Activated CD8-positive, alpha-beta T cell treated with anti-CD3 and anti-CD28 coated beads for 36 hours (primary cell): ENCODE results near the gene ZNF488. TPM values are rescaled to one million over a fixed set of nuclear protein-coding genes. Genes with fewer than 3 reads are reported as not detected.

ENCODE experiments used
- ATAC-seq: fragments of 200-7000 bp; cut with Tn5 transposase; one replicate; pipeline ENCODE4 v1.10.0; 2021; ENCODE audit warnings: mild to moderate bottlenecking, moderate library complexity
- CTCF ChIA-PET: fragments of 350-600 bp; sonication (Branson Sonifier 250); formaldehyde crosslinking; loops from one replicate; lab custom pipeline; 2021; ENCODE audit warnings: antibody characterized with exemption; lab: Charles Lee
- POLR2A ChIA-PET: fragments of 350-600 bp; sonication (Branson Sonifier 250); formaldehyde crosslinking; loops from one replicate; lab custom pipeline; 2021; ENCODE audit warnings: antibody characterized with exemption; lab: Charles Lee
- DNase-seq: peaks from one replicate; pipeline ENCODE4 v3.0.0-alpha.2; 2020
- H3K27ac Mint-ChIP-seq: one replicate; pipeline ENCODE4 v1.8.0; 2021; ENCODE audit warnings: mild to moderate bottlenecking, mixed read lengths
- H3K27me3 Mint-ChIP-seq: one replicate; pipeline ENCODE4 v1.8.0; 2021; ENCODE audit warnings: mixed read lengths
- H3K36me3 Mint-ChIP-seq: one replicate; pipeline ENCODE4 v1.8.0; 2021; ENCODE audit warnings: low read depth, mixed read lengths
- H3K4me1 Mint-ChIP-seq: one replicate; pipeline ENCODE4 v1.8.0; 2021; ENCODE audit warnings: low read depth, mixed read lengths
- H3K4me3 Mint-ChIP-seq: one replicate; pipeline ENCODE4 v1.8.0; 2021; ENCODE audit warnings: mild to moderate bottlenecking, moderate library complexity, mixed read lengths
- H3K9me3 Mint-ChIP-seq: one replicate; pipeline ENCODE4 v1.8.0; 2021; ENCODE audit warnings: mixed read lengths
- intact Hi-C: fragments of 100-400 bp; cut with micrococcal nuclease; formaldehyde crosslinking; loops from one replicate; pipeline ENCODE4 v1.10.0; 2022
- total RNA-seq, 2 experiments: library from RNA; stranded (reverse); gene quantifications; one replicate each; pipeline ENCODE4 v1.2.3, GENCODE V29; 2021
- TF ChIP-seq, protein P1 (sequence below): fragments of 200-600 bp; IDR thresholded peaks from one replicate; pipeline ENCODE4 v1.8.0; 2022; ENCODE audit warnings: antibody characterized with exemption, mild to moderate bottlenecking

ZNF488 gene
- total RNA-seq, 2 experiments from 2014 or later, result 0.36 to 0.58 TPM

DNA sequence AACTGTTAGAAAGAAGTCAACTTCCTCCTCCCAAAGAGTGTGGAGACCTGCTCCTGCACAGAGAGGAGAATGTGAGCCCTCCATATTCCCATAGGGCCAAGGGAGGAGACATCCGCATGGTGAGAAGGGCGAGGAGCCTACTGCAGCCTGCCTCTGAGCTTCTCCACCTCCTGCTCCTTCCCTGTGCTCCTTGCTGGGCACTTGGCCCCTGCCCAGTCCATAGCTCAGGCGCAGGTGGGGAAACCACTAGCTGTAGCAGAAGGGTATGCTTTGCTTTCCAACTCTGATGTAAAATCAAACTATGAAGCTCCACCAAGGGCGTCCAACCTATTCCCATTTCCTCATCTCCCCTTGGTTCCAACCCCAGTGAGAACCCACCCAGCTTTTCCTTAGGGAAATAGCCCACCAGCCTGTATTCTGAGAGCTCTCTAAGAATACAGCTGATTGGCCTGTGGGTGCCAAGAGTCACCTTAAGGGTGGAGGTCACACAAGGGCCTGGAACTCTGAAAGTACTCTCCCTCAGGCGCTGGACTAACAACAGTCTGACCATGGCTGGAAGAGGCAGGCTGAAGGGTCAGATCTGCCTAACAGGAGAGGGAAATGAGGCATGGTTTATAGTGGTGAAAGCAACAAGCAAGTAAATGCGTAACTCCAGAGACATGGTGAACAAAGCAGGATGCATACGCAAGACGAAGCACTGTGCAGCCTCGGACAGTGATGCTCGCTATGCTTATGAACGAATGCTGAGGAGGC lies 13.9 kb downstream of the ZNF488 start:
- TF ChIP-seq, protein P1, sequence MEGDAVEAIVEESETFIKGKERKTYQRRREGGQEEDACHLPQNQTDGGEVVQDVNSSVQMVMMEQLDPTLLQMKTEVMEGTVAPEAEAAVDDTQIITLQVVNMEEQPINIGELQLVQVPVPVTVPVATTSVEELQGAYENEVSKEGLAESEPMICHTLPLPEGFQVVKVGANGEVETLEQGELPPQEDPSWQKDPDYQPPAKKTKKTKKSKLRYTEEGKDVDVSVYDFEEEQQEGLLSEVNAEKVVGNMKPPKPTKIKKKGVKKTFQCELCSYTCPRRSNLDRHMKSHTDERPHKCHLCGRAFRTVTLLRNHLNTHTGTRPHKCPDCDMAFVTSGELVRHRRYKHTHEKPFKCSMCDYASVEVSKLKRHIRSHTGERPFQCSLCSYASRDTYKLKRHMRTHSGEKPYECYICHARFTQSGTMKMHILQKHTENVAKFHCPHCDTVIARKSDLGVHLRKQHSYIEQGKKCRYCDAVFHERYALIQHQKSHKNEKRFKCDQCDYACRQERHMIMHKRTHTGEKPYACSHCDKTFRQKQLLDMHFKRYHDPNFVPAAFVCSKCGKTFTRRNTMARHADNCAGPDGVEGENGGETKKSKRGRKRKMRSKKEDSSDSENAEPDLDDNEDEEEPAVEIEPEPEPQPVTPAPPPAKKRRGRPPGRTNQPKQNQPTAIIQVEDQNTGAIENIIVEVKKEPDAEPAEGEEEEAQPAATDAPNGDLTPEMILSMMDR, result no peak
- Mint-ChIP-seq H3K36me3 (no peaks in the 10 kb centered on the region), H3K4me3 (no peak overlapping the region), H3K4me1 (no peaks in the 10 kb centered on the region), H3K27ac (no peak overlapping the region), H3K9me3 (no peaks in the 10 kb centered on the region), H3K27me3 (no peaks in the 10 kb centered on the region)
- intact Hi-C loops, result no loop called here
- ChIA-PET POLR2A (no interaction called here), CTCF (interaction anchor here (1.7 kb wide), 1 partner anchor 8 kb away, joined by 4 read pairs; no protein-coding TSS in a partner anchor)
- no peak for DNase-seq
- ATAC-seq, result no peak

DNA sequence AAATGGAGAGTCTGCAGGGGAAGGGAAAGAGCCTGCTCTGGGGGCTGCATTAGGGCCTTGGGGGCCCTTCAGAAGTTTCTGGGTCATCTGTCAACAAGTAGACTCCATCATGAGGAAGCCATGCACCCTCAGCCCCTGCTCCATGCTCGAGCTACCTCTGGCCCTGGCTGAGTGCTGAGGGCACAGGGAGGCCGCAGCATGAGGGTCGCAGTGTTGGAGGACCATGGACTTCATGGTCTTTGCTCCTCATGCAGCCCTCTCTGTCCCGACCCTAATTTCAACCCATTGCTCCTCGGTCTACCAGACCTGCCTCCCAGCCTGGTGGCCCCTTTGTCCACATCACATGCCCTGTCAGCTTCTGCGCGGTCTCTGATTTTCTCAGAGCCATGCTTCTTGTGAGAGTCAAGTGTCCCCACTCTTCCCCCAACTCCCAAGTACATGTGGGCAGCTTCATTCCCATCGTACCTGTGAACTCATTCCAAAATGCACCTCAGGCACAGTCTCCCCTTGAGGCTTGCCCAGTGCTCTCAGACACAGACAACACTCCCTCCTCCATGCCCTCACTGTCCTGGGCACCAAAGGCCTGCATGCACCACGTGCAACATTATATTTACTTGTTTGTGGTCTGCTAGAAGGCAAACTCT lies 14.7 kb downstream of the ZNF488 start:
- TF ChIP-seq, protein P1, result no peak
- no peak overlapping the region for H3K27ac Mint-ChIP-seq
- intact Hi-C loops, result no loop called here
- H3K9me3 Mint-ChIP-seq, result no peaks in the 10 kb centered on the region
- H3K4me1 Mint-ChIP-seq, result no peaks in the 10 kb centered on the region
- H3K27me3 Mint-ChIP-seq, result no peaks in the 10 kb centered on the region
- H3K36me3 Mint-ChIP-seq, result no peaks in the 10 kb centered on the region
- ChIA-PET POLR2A (no interaction called here), CTCF (interaction anchor here (1.7 kb wide), 1 partner anchor 8 kb away, joined by 4 read pairs; no protein-coding TSS in a partner anchor)
- no peak overlapping the region for H3K4me3 Mint-ChIP-seq
- DNase-seq (no peak), ATAC-seq (no peak)

DNA sequence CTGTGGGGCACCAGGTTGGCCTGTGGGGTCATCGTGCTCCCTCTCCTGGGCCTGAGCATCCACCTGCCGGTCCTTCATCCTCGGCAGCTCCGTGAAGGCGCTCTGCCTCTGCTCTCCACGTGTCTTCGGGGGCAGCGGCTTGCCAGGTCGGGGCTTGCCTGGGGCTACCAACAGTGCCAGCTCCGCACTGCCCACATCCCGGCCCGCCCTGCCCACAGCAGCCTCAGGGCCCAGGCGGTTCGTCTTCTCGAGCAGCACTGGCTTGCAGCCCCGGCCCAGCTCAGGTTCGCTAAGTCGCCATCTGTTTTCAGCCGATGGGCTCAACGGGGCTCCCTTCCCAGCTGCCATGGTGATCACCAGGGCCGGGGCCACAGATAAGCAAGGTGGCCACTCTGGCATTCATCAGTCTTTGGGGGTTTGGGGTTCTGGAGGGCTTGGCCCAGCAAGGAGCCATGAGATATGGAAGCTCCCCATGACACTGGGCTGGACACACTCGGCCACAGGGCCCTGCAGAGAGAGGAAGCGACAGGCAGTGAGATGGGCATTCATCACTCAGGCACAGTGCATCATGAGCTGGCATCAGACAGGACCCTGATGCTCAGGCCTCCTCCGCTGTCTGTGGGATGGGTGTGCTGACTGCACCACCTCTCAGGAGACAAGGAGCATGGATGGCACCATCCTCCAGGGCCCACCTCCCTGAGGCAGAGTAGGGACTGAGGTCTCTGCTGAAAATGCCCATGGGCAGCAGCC lies 15.5 kb downstream of the ZNF488 start:
- DNase-seq (no peak), ATAC-seq (no peak)
- Mint-ChIP-seq H3K4me1 (no peaks in the 10 kb centered on the region), H3K27ac (no peak overlapping the region), H3K4me3 (no peak overlapping the region), H3K36me3 (no peaks in the 10 kb centered on the region), H3K27me3 (no peaks in the 10 kb centered on the region), H3K9me3 (no peaks in the 10 kb centered on the region)
- ChIA-PET CTCF (no interaction called here), POLR2A (no interaction called here)
- TF ChIP-seq, protein P1, result no peak
- intact Hi-C loops, result no loop called here

DNA sequence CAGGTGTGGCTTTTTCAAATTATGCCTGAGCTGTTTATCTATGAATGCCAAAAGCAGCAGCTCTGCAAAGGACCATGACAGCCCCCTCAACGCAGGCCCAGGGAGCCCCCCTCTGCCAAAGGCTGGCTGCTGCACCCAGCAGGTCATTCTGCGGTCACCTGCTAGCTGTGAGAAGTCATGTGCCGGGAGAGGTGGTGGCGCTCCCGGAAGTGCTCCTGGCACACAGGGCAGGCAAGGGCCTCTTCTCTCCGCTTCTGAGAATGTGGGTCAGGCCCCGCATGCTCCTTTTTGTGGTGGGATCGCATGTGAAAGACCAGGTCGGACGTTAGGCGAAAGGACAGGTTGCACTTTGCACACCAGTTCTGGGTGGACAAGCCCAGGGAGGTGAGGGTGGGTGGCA lies 16.4 kb downstream of the ZNF488 start:
- H3K4me1 Mint-ChIP-seq, result no peaks in the 10 kb centered on the region
- no peak overlapping the region for H3K27ac Mint-ChIP-seq
- no peak overlapping the region for H3K4me3 Mint-ChIP-seq
- H3K9me3 Mint-ChIP-seq, result no peaks in the 10 kb centered on the region
- no peaks in the 10 kb centered on the region for H3K36me3 Mint-ChIP-seq
- TF ChIP-seq, protein P1, result no peak
- ChIA-PET CTCF (no interaction called here), POLR2A (no interaction called here)
- H3K27me3 Mint-ChIP-seq, result no peaks in the 10 kb centered on the region
- DNase-seq (no peak), ATAC-seq (no peak)
- intact Hi-C loops, result no loop called here
